HG03575 (cell line): ENCODE results near the gene UGT2B17.
"Not testable (repeated sequence)": the region's sequence is repeated elsewhere in the genome, so short reads cannot be mapped to it uniquely, and the experiment has no call there.

Experiments
- ATAC-seq: cut with Tn5 transposase; IDR thresholded peaks from one replicate; pipeline ENCODE4 v1.9.1; 2021; ENCODE audit not compliant: unreplicated experiment, insufficient number of reproducible peaks, low FRiP score; ENCODE audit errors: extremely low read depth

UGT2B17 gene

GRCh38 chr4:68576272-68577125 lies at the start of gene UGT2B17:
TSS of gene UGT2B17 (minus strand) at chr4:68576322. CDS start at chr4:68568484, 7,838 bp downstream.
- ATAC-seq, result peak; percentile 87

- peak; percentile 51 for ATAC-seq
Observed at GRCh38 chr4:68622731-68623130, 46.6 kb upstream of the UGT2B17 start.

GRCh38 chr4:68617003-68617698 lies 41.0 kb upstream of the UGT2B17 start:
- no peak for ATAC-seq

- ATAC-seq, result no peak
Observed at GRCh38 chr4:68615699-68616422, 39.7 kb upstream of the UGT2B17 start.

GRCh38 chr4:68613752-68614151 lies 37.6 kb upstream of the UGT2B17 start:
- ATAC-seq, result no peak

- no peak for ATAC-seq
Observed at GRCh38 chr4:68606240-68606639, 30.1 kb upstream of the UGT2B17 start.

GRCh38 chr4:68599150-68599549 lies 23.0 kb upstream of the UGT2B17 start:
- ATAC-seq, result no peak

- no peak for ATAC-seq
Observed at GRCh38 chr4:68597482-68597881, 21.4 kb upstream of the UGT2B17 start.

GRCh38 chr4:68594678-68595077 lies 18.6 kb upstream of the UGT2B17 start:
- ATAC-seq, result no peak

GRCh38 chr4:68593112-68593511 lies 17.0 kb upstream of the UGT2B17 start:
- ATAC-seq, result no peak

GRCh38 chr4:68592673-68593072 lies 16.6 kb upstream of the UGT2B17 start:
- peak; percentile 49 for ATAC-seq

- ATAC-seq, result no peak
Observed at GRCh38 chr4:68591204-68591603, 15.1 kb upstream of the UGT2B17 start.

- no peak for ATAC-seq
Observed at GRCh38 chr4:68589790-68590189, 13.7 kb upstream of the UGT2B17 start.

GRCh38 chr4:68582339-68582717 lies 6.2 kb upstream of the UGT2B17 start:
- ATAC-seq, result no peak

GRCh38 chr4:68581383-68582338 lies 5.5 kb upstream of the UGT2B17 start:
- no peak for ATAC-seq

GRCh38 chr4:68577590-68577989 lies 1.5 kb upstream of the UGT2B17 start:
- ATAC-seq, result no peak

- ATAC-seq, result not testable (repeated sequence)
Observed at GRCh38 chr4:68575636-68576035, 486 bp downstream of the UGT2B17 start.

- no peak for ATAC-seq
Observed at GRCh38 chr4:68575081-68575480, 1.0 kb downstream of the UGT2B17 start.
